Measurements from ENCODE around the gene SHLD1.
A peak's percentile ranks its signal among the peaks of the same experiment; 100 is the strongest.
"Not testable (repeated sequence)": the region's sequence is repeated elsewhere in the genome, so short reads cannot be mapped to it uniquely, and the experiment has no call there.

The SHLD1 gene

DNA sequence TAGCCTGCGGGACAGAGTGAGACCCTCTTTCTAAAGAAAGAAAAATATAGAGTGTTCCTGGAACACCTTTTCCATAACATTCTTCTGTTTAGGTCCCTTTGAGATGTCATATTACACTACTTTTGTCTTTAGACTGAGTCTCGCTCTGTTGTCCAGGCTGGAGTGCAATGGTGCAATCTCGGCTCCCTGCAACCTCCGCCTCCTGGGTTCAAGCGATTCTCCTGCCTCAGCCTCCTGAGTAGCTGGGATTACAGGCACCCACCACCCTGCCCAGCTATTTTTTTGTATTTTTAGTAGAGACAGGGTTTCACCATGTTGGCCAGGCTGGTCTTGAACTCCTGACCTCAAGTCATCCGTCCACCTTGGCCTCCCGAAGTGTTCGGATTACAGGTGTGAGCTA, 31.2 kb downstream of the SHLD1 start:
- DNase-seq (ENCODE audit: low read depth), result not testable (repeated sequence)

DNA sequence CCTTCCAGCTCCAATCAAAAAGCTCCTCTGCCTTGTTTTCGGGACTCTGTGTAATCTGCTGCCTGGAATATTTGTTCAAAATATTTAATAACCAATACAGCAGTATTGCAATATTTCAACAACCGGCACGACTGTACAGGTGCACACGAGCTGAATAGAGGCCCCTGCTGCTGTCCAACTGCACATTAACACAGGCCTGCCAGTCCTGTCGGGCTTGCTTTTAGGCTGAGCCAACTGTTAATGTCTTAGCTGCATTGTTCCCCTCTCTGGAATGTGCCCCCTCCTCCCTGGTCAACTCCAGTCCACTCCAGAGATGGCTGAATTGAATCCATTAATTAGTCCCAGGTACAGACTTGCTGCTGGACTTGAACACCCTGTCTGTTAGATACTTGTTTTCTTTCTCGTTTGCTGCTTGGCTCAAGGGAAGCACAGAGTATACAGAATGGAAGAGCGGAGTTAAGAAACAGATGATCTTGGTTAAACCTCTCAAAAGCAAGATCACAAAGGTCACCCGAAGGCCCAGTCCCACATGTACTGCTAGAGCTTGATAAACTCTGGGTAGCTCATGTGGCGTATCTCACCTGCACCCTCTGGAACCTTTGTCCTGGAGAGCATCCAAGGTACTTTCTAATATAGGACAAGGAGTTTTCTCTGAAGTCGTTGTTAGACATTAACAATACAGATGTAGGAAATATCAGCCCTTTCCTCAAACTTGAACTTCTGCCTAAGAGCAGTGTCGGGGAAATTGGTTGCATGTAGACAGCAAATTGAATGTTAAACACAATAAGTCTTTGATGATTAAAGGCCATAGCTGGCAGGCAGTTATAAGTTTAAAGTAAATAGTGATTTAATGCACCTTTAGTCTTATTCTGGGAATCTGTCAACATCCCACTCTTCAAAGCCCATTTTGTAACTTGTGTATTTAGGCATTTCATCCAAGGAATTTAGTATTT, 31.9 kb downstream of the SHLD1 start:
- no peak for DNase-seq (ENCODE audit: low read depth)

DNA sequence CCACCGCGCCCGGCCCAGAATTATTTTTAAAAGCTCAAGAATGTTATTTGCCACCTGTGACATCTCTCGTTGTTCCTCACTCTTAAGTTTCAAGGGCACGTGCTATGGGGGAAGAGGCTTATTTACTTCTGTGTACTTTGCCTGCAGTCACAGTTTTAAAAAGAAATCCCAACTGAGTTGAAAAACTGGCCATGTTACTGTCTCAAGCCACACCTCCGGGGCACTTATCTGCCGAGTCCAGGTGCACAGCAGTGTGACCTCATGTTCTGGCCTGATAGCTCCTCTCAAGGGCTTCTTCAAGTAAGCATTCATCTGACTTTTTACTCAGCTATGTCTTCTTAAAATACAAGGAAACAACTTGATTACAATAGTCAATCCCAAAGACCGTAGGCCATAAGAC, 34.5 kb downstream of the SHLD1 start:
- DNase-seq (ENCODE audit: low read depth), result no peak

DNA sequence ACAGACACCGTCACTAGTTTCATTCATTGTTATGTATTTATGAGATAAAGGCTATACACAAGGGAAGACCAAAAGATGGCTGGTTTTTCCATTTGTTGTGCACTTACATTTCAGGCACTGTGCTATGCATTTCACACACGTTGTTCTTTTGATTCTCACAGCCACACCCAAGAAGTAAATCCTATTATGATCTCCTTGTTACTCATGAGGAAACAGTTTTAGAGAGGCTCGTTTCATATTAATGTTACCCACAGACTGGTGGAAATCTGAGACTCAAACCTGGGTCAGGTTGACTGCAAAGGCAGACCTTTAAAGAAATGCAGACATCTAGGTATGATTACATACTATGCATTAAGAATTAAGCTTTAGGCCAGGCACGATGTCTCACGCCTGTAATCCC, 34.9 kb downstream of the SHLD1 start:
- no peak for DNase-seq (ENCODE audit: low read depth)

DNA sequence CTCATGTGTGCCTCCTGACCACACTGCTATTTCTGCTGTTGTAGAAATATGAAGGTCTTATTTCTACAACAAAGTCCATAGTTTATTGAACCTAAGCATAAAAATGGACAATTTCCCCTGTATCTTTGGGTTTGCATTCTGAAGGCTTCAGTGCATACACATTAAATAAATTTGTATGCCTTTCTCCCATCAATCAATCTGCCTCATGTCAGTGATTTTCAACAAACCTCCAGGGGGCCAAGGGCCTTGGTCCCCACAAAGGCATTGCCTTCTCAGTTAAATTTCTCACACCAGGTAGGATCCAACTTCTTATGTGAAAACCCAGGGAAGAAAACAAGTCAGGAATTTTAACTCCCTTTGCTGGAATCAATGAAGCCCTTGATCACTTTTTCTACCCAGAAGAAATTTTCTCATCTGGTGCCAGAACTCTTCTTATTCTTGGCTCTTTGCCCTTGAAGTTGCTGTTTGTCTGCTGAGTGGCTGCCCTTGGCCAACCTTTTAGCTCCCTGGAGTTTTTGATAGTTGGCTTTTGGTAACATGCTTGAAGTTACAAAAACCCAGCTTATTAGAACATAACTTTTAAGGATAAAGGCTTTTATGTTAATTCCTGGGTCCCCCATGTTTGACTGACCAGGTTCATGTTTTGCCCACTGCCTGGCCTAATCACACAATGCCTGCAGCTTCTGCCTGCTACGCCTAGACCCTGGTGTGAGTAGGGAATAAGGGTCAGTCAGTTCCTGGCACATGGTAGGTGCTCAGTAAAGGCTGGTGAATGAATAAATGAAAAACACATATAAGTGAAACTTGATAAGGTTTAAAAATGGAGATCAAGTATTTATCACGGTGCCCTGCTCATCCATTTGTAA, 37.0 kb downstream of the SHLD1 start:
- DNase-seq (ENCODE audit: low read depth), result peak; percentile 81

DNA sequence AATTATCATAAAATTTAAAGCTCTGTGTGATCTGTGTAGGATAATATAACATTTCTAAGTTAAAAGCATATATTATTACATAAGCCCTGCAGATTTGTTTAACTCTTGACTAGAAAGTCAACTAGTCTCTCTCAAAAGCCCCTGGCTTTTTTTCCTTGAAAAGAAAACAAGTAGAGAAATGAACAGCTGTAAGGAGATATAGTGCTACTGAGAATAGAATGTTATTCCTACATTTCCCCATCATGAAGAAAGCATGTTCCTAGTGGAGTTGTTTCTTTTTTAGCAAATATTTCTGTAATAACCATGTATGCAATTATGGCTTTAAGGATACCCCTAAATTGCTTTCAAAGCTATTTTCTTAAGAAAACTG, 37.6 kb downstream of the SHLD1 start:
- no peak for DNase-seq (ENCODE audit: low read depth)

DNA sequence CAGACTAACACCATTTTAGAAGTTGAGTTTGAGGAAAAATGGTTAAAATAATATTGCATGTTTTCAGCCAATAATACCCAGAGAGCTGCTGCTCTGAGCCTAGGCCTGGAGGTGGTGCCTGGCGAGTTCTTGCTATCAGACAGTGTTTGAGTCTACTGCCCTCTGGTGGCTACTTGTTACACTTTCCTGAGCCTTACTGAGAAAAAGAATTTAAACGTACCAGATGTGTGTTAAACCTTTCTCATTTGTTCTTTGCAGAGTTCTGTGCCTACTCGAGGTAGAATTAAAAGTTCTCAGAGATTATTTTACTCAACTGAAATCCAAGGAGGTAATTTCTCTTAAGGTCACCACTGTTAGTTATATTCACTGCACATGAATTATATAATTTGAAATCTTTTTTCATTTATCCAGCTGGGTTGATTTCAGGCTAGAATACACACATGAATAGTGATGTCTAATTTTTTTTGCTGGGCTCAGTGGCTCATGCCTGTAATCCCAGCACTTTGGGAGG, 38.2 kb downstream of the SHLD1 start:
- DNase-seq (ENCODE audit: low read depth), result peak; percentile 89

DNA sequence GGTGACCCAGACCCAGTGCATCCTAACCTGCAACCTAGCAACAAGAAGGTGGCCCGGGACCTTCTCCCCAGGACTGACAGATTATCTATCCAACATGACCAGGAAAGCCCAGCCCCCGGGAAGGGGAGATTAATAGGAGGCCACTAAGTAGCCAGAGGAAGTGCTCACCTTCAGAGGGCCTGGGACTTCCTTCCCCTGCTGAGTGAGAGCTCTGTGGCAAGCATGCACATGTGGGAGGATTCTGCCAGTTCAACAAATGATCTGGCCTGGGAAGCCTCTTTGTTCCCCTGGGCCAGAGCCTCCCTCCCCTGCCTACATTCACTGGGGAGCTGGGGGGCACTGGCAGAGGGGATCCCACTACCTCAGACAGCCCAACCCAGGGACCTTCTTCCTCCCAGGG, 39.6 kb downstream of the SHLD1 start:
- no peak for DNase-seq (ENCODE audit: low read depth)

DNA sequence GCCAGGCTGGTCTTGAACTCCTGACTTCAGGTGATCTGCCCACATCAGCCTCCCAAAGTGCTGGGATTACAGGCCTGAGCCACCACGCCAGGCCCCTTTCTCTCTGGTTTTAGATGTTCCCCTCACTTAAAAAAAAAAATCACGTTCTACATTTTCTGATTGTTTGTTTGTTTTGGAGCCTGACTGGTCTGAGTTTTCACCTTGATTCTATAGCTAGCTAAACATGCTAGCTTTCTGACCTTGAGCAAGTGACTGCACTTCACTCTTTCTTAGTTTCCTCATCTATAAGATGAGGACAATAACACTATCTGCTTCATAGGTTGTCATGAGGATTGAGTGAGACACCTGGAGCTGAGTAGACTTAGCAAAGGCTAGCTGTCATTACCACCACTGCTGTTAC, 43.7 kb downstream of the SHLD1 start:
- DNase-seq (ENCODE audit: low read depth), result no peak

DNA sequence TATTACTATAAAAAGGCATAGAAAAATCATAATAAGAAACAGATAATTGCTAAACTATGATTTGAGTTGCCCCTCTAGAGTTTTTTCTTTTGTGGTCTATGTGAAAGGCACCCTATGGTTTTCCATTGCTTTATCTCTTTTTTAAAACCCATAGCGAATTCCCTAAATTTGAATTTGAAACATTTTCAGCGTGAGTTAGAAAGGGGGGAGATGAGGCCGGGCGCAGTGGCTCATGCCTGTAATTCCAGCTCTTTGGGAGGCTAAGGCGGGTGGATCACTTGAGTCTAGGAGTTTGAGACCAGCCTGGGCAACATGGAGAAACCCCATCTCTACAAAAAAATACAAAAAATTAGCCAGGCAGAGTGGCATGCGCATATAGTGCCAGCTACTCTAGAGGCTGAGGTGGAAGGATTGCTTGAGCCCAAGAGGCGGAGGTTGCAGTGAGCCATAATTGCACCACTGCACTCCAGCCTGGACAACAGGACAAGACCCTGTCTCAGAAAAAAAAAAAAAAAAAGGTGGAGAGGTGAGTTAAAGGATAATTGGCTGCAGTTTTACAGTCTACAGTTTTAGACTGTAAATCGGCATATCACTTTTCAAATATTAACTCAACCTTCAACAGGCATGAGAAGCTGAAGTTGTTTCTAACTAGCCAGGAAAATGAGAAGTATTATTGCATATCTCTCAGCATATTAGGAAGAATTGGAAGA, 46.3 kb downstream of the SHLD1 start:
- DNase-seq (ENCODE audit: low read depth), result no peak

DNA sequence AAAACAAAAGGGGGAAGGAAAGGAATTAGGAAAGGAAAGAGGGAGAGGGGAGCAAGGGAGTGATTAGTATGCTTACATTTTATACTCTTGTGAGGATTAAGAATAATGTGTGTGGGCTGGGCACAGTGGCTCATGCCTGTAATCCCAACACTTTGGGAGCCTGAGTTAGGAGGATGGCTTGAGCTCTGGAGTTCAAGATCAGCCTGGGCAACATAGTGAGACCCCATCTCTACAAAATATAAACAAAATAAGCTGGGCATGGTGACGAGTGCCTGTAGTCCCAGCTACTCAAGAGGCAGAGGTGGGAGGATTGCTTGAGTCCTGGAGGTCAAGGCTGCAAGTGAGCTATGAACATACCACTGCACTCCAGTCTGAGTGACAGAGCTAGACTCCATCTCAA, 47.0 kb downstream of the SHLD1 start:
- no peak for DNase-seq (ENCODE audit: low read depth)

DNA sequence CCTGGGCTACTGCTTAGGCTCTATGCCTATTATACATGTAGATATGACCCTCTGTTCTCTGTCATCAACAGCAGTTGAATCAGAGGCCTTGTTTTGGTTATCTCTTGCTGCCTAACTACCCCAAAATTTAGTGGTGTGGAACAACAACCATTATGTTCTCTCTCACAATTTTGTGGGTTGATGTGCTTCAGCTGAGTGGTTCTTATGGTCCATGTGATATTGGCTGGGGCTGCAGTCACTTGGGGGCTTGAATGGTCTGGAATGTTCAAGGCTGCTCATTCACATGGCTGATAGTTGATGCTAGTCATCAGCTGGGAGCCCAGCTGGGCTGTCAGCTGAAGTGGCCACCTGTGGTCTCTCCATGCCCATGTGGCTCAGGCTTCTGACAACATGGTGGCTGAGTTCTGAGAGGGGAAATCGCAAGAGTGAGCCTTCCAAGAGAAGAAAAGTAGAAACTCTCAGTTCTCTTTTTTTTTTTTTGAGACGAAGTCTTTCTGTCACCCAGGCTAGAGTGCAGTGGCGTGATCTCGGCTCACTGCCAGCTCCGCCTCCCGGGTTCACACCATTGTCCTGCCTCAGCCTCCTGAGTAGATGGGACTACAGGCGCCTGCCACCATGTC, 47.8 kb downstream of the SHLD1 start:
- no peak for DNase-seq (ENCODE audit: low read depth)

DNA sequence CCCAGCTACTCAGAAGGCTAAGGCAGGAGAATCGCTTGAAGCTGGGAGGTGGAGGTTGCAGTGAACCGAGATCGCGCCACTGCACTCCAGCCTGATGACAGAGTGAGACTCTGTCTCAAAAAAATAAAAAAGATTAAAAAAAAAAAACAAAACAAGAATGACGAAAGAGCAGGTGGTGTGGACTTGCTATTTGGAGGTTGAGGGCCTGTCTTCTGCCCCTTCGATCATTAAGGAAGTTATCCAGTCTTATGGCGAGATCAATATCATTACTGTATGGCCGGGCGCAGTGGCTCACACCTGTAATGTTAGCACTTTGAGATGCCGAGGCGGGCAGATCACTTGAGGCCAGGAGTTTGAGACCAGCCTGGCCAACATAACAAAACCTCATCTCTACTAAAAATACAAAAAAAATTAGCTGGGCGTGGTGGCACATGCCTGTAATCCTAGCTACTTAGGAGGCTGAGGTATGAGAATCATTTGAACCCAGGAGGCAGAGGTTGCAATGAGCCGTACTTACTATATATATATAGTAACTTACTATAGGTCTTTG, 53.6 kb downstream of the SHLD1 start:
- DNase-seq (ENCODE audit: low read depth), result not testable (repeated sequence)

DNA sequence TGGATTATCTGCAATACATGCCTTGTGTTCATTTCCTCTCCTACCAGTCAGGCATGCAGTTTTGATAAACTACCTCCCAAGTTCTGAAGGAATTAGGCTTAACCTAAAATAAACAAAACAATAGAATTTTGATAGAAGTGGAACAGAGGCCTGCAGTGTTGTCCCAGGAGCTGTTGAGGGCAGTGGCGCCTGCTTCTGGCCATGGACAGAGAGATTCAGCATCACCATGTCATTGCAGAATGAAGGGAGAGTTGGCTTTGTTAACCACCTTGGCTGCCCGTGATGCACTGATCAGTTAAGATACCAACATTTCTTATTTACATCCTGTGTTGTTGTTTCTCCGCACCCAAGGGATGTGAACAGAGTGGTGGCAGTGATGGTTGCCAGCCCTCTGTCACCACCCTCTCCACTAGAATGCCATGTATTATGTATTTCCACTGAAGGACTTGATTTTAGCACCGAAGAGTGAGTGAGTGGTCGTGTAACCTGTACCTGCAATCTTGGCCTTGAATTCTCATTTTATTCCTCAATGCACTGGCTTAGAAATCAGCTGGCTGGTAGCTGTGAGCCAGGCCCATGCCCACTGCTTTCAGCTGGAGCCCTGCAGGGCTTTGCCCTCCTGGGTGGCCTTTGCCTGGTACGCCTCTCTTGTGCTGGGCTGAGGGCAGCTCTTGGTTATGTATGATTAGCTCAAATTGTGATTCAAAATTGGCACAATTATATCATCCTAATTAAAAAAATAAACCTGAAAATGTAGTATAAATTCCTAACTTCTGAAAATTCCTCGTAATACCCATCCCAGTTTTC, 56.5 kb downstream of the SHLD1 start:
- DNase-seq (ENCODE audit: low read depth), result peak; percentile 23

DNA sequence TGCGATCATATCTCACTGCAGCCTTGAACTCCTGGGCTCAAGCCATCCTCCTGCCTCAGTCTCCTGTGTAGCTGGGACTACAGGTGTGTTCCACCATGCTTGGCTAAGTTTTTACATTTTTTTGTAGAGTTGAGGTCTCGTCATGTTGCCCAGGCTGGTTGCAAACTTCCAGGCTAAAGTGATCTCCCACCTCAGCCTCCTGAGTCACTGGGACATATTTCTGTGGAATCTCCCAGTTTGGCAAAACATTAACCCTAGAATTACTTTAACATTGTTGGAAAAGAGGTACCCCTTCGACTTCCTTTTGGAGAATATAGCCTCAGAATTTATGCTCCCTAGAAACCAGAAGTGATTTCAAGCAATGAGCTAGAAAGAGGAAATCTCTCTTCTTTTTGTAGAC, 57.2 kb downstream of the SHLD1 start:
- DNase-seq (ENCODE audit: low read depth), result no peak

DNA sequence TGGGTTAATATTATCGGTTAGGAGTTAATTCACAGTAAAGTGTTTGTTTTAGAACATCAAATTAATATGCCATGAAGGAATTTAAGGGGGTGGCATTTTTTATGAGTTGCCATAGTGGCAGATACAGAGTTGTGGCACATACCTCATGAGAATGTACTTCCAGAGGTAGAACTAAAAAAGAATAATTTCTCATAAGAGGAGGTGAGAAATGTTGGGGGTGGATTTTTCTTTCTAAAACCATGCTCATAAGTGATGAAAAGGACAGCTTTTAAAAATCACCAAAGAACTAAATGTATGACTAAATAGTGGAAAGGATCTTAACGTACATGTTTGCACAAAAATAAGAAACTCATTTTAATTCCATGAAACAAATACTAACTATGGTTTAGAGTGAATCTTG, 58.7 kb downstream of the SHLD1 start:
- no peak for DNase-seq (ENCODE audit: low read depth)

DNA sequence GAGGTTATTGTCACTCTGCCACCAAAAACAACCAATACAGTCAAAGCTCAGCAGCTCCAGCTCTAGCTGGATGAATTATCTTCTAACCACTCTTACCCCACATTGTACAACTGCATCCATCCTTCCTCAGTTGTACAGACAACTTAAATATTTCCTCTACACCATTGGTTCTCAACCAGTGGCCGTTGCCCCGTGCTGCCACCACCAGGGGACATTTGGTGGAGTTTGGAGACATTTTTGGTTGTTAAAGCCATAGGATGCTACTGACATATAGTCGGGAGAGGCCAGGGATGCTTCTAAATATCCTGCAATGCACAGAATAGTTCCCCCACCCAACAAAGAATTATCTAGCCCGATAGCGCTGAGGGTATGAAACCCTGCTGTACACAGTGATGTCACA, 59.3 kb downstream of the SHLD1 start:
- DNase-seq (ENCODE audit: low read depth), result no peak

DNA sequence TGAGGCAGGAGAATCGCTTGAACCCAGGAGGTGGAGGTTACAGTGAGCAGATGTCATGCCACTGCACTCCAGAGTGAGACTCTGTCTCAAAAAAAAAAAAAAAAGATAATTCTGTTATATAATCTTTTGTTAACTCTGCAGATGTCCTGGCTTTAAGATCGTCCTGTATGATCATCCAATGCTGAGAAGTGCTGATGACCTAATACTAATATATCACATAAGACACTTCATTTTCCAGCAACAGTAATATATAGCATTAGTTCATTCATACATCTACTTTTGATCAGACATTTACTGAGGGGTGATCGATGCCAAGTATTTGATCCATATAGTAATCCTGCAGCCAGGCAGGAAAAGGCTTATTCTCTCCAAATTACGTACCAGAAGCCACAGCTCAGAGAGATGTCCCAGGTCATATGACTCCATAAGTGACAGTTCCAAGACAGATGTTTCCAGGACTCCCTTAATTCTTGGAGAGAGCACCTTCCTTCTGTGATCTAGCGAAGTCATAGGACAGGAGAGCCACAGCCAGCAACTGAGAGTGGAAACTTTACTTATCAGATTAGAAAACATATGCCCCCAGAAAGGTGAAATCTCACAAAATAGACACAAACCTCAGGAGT, 60.7 kb downstream of the SHLD1 start:
- no peak for DNase-seq (ENCODE audit: low read depth)

DNA sequence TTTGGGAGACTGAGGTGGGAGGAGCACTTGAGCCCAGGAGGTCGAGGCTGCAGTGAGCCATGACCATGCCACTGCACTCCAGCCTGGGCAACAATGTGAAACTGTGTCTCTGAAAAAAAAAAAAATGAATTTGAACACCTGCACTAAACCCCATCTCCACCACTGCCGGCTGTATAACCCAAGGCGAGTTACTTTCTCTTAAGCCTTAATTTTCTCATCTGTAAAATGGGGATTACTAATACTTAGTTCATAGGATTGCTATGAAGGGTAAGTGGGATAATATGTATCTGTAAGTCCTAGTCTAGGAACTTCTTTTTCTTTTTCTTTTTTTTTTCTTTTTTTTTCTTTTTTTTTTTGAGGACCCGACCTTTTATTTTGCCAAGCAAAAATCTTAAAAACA, 61.5 kb downstream of the SHLD1 start:
- DNase-seq (ENCODE audit: low read depth), result no peak

DNA sequence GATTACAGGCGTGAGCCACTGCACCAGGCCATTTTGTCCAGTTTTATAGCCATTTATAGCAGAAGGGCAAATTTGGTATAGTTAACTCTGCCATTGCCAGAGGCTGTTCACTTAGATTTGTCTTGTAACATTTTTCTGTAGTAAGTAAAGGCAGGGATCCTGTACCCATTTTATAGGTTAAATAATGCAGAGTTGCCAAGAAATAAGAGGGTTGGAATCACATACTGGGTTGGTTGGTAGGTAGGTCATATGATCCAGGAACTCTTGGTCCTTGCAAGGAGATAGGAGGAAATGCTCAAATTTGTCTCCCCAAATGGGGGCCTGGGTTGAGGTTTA, 68.1 kb downstream of the SHLD1 start:
- no peak for DNase-seq (ENCODE audit: low read depth)

All from iris pigment epithelial cell (primary cell).